T47D (cell line): Measurements from ENCODE around the gene ATG3.
"Not testable (repeated sequence)": the region's sequence is repeated elsewhere in the genome, so short reads cannot be mapped to it uniquely, and the experiment has no call there.

Source experiments
- DNase-seq, 2 experiments: peaks; one replicate each; pipeline versions ENCODE4 v3.0.0 to v3.0.0-alpha.2; 2011 to 2012; ENCODE audit warnings: low read depth in 1 of 2, low spot score in 1 of 2
- JUND ChIP-seq: IDR thresholded peaks from 2 replicates; pipeline ENCODE4 v1.6.1; 2012; ENCODE audit warnings: low read depth
- in situ Hi-C: cut with HindIII; loops from 2 replicates; pipeline ENCODE4 v1.10.0; 2016; ENCODE audit warnings: low sequenced_read_pairs, low pct_unique_long_range_greater_than_20kb

Gene ATG3

DNA sequence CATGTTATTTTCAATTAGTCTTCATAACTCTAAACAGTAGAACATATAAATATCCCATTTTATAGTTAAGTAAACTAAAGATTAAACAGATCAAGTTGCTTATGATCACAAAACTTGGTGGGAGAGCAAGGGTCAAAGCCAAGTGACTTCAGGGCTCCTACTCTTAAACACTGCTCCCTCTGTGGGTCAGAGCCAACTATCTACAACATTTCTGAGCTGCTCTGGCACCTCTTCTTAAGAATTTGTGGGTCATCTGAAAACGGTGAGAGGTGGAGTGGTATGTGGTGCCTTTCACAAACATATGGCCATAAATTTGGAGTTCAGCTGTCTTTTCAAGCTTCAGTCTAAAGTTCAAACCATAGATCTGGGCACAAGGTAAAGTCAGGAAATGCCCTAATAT lies 10.9 kb downstream of the ATG3 start:
- TF ChIP-seq JUND, result no peak
- in situ Hi-C loops, result no loop called here
- DNase-seq, result no peak

DNA sequence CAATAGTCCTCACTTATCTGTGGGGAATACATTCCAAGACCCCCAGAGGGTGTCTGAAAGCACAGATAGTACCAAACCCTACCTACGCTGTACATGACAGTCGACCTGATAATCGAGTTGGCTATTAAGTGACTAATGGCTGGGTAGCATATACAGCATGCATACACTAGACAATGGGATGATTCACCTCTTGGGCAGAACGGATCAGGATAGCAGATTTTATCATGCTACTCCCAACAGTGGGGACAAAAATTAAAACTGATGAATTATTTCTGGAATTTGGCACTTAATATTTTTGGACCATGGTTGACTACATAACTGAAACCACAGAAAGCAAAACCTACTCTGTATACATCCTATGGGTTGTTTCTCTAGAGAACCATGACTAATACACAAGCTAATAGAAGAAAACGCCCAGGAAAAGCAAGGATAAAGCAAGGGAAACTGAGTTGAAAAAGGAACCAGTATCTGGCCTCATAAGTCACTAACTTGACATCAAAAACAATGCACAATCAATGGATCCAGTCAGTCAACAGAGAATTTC lies 15.5 kb downstream of the ATG3 start:
- TF ChIP-seq JUND, result no peak
- no peak for DNase-seq
- in situ Hi-C loops, result no loop called here

DNA sequence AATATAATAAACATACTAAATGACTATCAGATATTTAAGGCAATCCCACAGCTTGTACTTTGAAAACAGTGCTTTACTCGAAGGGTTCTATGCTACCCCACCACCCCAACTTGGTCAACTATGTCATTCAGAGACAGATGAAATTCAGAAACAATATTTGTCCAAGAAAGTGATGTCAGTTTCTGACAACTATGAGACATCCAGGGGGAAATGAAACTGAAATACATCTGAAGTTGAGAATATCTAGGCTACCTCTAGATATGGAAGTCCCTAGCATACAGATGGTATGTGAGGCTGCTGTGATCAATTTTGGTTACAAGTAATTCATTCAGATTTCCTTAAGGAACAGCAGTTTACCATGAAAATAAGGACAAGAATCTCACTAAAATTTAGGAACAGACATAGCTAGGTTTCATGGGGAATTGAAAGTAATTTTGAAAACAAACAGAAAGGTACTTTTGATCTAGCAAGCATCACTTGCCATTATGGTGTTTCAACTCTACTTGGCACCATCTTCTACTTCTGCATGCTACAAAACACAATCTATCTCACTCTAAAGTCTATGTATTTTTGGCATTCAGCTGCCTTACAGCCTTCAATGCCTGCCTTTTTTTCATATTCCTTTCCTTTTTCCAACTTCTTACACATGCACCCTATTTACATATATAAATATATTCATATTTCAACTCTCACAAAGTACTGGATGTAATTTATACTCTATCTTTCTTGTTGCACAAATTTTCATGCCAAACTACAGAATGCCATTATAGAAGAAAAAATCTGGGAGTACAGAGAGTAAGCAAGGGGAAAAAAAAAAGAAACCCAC lies 21.7 kb downstream of the ATG3 start:
- no peak for TF ChIP-seq JUND
- in situ Hi-C loops, result no loop called here
- DNase-seq, result no peak

DNA sequence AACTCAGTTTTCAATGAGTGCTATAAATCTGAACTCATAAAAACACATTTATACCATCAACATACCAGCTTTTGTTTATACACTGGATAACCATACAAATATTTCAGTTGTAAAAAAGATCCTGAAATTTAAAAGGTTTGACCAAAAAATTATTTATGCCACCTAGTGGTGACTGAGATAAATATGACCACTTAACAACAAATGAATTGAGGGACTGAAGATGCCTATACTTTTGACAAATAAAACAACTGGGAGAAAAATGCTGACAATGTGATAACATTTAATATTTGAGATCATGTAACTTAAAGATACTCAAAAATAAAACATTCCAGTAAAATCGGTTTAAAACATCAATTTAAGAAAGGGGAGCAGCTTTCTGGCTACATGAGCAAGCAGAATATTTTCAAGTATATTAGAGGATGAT lies 30.4 kb downstream of the ATG3 start:
- TF ChIP-seq JUND, result no peak
- in situ Hi-C loops, result no loop called here
- DNase-seq, result peak in 1 of 2 experiments; percentile 23

DNA sequence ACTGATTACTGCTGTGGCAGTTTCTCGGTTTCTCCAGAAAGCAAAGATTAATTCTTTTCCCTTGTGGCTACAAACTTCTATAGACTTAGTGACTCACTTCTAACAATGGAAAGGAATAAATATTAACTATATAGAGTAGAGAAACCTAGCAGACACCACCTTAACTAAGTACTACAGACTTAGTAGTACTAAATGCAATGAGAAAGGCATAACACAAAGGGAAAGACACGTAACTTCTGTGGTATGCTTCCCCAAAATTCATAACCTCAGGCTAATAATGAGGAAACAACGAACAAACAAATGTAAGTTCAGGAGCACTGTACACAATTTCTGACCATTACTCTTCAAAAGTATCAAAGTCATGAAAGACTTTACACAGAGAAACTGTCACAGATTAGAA lies 31.2 kb downstream of the ATG3 start:
- in situ Hi-C loops, result no loop called here
- peak in 1 of 2 experiments; percentile 11 for DNase-seq
- TF ChIP-seq JUND, result no peak

DNA sequence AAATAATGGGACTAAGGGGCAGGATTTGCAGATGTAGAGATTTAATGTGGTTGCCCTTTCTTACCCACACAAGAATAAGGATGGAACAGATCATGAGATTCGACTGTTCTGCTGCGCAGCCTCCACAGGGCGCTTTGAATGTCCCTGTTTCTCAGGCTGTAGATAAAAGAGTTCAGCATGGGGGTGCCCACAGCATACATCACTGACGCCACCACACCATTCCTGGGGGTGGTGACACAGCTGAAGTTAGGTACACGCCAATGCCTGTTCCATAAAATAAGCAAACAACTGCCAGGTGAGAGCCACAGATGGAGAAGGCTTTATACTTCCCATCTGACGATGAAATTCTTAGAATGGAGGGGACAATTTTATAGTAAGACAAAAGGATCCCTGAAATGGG lies 37.6 kb downstream of the ATG3 start:
- DNase-seq, in situ Hi-C loops: not testable (repeated sequence)

DNA sequence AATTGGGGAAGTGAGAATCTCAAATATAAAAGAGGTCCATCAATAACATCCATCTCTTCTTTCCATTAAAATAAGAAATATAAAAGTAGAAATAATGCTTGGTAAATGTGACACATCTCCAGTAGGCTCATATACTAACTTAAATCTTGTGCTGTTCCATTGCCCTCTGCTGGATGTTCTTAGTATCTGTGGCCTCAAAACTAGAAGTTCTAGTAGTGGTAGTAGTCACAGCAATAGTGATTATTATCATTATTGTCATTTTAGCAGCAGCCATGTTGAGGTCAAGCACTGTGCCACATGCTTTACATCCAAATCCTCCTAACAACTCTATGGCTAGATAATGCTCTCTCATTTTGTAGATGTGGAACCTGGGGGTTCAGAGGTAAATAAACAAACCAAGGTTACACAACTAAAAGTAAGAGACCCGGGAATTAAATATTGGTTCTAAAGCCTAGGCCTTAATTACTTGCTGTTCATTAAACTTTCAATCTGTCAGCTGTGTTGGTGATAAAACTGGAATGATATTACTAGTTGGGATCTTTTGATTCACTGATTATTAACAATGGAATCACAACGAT lies 42.2 kb downstream of the ATG3 start:
- peak; percentile 39 to 83 for DNase-seq
- TF ChIP-seq JUND, result no peak
- in situ Hi-C loops, result no loop called here

DNA sequence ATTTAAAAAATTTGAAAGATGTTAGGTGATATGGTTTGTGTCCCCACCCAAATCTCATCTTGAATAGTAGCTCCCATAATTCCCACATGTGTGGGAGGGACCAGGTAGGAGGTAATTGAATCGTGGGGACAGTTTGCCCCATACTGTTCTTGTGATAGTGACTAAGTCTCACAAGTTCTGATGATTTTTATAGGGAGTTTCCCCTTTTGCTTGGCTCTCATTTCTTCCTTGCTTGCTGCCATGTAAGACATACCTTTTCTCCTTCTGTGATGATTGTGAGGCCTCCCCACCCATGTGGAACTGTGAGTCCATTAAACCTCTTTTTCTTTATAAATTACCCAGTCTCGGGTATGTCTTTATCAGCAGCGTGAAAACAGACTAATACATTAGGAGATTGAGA lies 42.8 kb downstream of the ATG3 start:
- DNase-seq, in situ Hi-C loops: not testable (repeated sequence)

DNA sequence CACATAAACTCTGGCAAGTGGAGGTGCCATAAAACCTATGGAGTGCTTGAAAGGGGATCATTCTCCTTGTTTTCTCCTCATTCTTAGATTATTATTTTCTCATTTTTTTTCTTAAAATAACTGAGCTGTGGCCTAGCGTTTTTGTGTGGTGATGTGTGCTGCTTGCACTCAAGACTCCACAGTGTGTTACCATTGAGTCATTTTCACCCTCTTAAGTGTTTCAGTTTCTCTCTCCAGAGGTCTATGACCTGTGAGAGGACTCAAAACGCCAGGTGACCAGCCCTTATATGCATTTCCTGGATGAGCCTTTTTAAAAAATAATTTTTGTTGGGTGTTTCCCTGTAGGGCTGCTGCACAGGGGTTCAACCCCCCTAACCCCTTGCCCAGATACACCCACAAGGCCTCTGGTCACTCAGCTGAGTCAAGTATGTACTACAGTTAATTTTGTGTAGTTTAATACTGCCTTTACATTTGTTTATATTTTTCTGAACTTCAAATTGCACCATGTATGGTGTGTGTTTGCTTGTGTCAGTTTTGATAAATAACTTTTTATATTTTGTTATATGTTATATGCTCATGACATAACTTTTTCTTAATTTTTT lies 47.1 kb downstream of the ATG3 start:
- no peak for DNase-seq
- no peak for TF ChIP-seq JUND
- in situ Hi-C loops, result no loop called here

DNA sequence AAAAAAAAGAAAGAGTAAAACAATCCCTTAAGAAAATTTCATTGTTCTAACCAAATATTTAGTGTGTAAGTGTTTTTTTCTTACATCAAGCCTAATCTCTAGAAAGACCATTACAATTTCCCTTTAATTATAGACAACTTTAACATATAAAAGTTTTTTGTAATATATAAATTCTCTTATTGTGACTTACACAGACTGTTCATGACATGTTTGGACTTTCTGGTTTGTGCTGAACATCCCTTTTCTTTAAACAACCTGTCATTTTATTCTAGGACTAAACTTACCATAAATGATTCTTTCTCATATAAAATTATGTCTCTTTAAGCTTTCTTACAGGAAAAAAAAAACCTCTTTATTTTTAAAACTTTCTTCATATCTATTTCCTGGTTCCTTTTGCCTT lies 49.4 kb downstream of the ATG3 start:
- TF ChIP-seq JUND, result no peak
- DNase-seq, result peak in 1 of 2 experiments; percentile 11
- in situ Hi-C loops, result no loop called here

DNA sequence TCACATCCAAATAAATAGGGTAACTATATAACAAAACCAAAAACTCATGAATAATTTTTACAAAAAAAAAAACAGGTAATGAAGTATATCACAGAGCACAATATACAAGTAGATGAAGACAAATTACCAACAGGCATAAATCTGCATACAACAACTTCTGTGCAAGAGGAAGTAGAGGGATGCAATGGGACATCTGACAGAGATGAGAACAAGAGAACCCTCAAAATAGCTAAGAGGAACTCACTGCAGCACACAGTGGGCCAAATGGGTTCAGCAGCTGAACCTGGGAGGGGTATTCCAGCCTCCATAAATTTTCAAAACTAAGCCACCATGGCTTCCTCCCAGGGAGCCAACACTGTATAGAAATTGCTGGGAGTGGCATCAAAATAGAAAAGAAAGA lies 52.9 kb downstream of the ATG3 start:
- in situ Hi-C loops, result no loop called here
- no peak for TF ChIP-seq JUND
- no peak for DNase-seq

DNA sequence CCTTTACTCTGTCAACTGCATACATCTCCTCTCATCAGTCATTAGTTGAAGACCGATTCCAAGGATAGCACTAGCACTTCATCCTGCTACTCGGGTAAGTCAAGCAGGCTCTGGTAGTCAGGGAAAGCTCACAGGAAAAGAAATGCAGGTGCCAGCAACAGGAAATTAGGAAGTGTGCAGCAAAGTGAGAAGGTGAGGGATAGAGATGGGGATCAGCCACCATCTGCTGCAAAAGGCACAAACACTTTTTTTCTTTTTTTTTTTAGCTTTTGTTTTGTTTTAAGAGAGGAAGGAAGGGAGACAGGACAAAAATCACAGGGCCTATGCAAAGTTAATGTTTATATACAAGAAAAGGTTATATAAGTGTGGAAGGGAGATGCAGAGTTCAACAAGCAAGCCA lies 53.5 kb downstream of the ATG3 start:
- in situ Hi-C loops, result no loop called here
- no peak for TF ChIP-seq JUND

DNA sequence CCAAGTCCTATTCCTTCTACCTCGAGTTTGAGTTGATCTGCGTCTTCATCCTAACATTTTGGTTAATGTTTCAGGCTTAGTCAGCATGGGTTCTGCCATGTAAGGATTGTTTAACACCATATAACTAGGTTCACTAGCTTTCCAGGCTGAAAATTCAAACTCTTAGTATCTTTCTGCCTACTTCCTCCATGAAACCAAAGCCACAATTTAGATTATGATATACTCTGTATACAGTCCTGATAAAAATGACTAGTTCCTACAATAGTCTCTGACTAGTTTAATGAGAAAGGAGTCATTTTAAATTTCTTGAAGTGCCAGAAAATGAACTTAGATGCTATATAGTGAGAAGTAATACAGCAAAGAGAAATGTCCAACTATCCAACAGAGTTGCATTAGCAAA lies 55.9 kb downstream of the ATG3 start:
- in situ Hi-C loops, result no loop called here
- no peak for DNase-seq
- no peak for TF ChIP-seq JUND

More for the DNA sequence above, 53.5 kb downstream of the ATG3 start:
- DNase-seq, result no peak
